NB4 (cell line): ENCODE measurements around the gene ADCY10.

Source experiments
- DNase-seq: peaks from one replicate; pipeline ENCODE4 v3.0.0; 2010; ENCODE audit warnings: low read depth
- H3K4me3 ChIP-seq: one replicate; pipeline ENCODE4 v1.5.1; 2011; ENCODE audit warnings: mild to moderate bottlenecking, low read depth, low read length, moderate library complexity
- MYC ChIP-seq: IDR thresholded peaks from 2 replicates; pipeline ENCODE4 v1.6.1; 2011; ENCODE audit warnings: low read depth, low read length
- POLR2A ChIP-seq: IDR thresholded peaks from 2 replicates; pipeline ENCODE4 v1.6.1; 2011; ENCODE audit warnings: mild to moderate bottlenecking; ENCODE audit not compliant: insufficient read length; ENCODE audit errors: extremely low read depth
- TF ChIP-seq, protein P1 (sequence below): IDR thresholded peaks from one replicate; pipeline ENCODE4 v1.5.1; 2012; ENCODE audit warnings: low read depth, low read length
- TF ChIP-seq, protein P2 (sequence below): IDR thresholded peaks from 2 replicates; pipeline ENCODE4 v1.6.1; 2011; ENCODE audit warnings: low read depth, low read length

ADCY10 gene, protein sequence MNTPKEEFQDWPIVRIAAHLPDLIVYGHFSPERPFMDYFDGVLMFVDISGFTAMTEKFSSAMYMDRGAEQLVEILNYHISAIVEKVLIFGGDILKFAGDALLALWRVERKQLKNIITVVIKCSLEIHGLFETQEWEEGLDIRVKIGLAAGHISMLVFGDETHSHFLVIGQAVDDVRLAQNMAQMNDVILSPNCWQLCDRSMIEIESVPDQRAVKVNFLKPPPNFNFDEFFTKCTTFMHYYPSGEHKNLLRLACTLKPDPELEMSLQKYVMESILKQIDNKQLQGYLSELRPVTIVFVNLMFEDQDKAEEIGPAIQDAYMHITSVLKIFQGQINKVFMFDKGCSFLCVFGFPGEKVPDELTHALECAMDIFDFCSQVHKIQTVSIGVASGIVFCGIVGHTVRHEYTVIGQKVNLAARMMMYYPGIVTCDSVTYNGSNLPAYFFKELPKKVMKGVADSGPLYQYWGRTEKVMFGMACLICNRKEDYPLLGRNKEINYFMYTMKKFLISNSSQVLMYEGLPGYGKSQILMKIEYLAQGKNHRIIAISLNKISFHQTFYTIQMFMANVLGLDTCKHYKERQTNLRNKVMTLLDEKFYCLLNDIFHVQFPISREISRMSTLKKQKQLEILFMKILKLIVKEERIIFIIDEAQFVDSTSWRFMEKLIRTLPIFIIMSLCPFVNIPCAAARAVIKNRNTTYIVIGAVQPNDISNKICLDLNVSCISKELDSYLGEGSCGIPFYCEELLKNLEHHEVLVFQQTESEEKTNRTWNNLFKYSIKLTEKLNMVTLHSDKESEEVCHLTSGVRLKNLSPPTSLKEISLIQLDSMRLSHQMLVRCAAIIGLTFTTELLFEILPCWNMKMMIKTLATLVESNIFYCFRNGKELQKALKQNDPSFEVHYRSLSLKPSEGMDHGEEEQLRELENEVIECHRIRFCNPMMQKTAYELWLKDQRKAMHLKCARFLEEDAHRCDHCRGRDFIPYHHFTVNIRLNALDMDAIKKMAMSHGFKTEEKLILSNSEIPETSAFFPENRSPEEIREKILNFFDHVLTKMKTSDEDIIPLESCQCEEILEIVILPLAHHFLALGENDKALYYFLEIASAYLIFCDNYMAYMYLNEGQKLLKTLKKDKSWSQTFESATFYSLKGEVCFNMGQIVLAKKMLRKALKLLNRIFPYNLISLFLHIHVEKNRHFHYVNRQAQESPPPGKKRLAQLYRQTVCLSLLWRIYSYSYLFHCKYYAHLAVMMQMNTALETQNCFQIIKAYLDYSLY (N-terminal part only)

DNA sequence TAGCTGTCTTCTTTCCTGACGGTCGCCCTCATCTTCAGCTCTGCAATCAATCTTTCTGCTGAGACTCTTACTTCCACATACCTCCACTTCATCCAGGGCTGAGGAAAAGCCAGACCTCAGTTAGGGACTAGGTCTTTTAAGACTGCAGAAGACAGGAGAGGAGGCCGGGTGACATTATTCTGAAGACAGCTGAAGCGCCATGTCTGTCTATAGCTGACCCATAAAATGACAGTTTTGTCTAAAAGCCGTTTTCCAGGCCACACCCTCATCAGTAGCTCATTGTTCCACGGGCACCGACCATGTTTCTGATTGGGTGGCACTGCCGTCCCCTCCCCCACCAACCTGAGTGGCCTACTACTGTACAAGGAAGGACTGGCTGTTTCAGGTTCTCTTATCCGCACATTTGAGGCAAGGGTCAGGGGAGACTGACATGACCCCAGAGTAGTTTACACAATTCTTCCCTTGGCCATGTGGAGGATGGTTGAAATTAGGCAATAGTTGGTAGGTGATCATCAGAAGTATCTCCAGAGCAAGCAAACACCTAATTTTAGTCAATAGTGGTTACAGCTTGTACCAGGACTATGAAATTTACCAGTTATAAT is at the start of gene ADCY10:
ADCY10 (minus strand) TSS at position 240 of the 602 bp plus-strand sequence. CDS start 8,994 bp downstream, outside the sequence.
- DNase-seq = no peak
- TF ChIP-seq POLR2A (no peak), MYC (no peak)
- TF ChIP-seq, protein P1, sequence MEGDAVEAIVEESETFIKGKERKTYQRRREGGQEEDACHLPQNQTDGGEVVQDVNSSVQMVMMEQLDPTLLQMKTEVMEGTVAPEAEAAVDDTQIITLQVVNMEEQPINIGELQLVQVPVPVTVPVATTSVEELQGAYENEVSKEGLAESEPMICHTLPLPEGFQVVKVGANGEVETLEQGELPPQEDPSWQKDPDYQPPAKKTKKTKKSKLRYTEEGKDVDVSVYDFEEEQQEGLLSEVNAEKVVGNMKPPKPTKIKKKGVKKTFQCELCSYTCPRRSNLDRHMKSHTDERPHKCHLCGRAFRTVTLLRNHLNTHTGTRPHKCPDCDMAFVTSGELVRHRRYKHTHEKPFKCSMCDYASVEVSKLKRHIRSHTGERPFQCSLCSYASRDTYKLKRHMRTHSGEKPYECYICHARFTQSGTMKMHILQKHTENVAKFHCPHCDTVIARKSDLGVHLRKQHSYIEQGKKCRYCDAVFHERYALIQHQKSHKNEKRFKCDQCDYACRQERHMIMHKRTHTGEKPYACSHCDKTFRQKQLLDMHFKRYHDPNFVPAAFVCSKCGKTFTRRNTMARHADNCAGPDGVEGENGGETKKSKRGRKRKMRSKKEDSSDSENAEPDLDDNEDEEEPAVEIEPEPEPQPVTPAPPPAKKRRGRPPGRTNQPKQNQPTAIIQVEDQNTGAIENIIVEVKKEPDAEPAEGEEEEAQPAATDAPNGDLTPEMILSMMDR = no peak
- TF ChIP-seq, protein P2, sequence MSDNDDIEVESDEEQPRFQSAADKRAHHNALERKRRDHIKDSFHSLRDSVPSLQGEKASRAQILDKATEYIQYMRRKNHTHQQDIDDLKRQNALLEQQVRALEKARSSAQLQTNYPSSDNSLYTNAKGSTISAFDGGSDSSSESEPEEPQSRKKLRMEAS = no peak
- no peak within 1 kb of the TSS for H3K4me3 ChIP-seq

DNA sequence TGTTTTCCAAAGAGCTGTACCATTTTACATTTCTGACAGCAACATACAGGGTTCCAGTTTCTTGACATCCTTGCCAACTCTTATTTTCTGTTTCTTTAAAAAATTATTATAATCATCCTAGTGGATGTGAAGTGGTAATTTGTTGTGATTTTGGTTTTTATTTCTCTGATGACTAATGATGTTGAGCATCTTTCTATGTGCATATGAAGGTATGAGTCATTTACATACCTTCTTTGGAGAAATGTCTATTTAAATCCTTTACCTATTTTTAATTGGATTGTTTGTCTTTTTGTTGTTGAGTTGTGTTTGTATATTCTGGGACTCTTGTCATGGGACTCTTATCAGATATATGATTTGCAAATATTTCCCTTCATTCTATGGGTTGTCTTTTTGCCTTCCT is 43.8 kb upstream of the ADCY10 start:
- no peak for DNase-seq
- TF ChIP-seq, protein P1 = no peak
- TF ChIP-seq MYC = no peak
- TF ChIP-seq POLR2A = no peak
- TF ChIP-seq, protein P2 = no peak

DNA sequence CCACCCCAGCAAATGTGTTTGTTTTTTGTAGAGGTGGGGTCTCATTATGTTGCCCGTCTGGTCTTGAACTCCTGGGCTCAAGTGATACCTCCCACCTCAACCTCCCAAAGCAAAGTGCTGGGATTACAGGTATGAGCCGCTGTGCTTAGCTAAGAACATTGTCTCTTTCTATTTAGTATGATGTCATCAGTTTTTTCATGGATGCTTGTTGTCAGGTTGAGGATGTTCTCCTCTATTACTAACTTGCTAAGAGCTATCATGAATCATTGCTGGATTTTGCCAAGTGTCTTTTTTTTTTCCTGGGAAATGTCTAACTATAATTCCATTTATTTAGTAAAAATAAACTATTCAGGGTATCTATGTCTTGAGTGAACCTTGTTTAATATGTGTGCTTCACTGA is 42.0 kb upstream of the ADCY10 start:
- no peak overlapping the region for H3K4me3 ChIP-seq
- DNase-seq = no peak
- TF ChIP-seq, protein P1 = no peak
- TF ChIP-seq MYC (no peak), POLR2A (no peak)
- TF ChIP-seq, protein P2 = no peak

More for the DNA sequence above, 43.8 kb upstream of the ADCY10 start:
- H3K4me3 ChIP-seq = no peak overlapping the region

DNA sequence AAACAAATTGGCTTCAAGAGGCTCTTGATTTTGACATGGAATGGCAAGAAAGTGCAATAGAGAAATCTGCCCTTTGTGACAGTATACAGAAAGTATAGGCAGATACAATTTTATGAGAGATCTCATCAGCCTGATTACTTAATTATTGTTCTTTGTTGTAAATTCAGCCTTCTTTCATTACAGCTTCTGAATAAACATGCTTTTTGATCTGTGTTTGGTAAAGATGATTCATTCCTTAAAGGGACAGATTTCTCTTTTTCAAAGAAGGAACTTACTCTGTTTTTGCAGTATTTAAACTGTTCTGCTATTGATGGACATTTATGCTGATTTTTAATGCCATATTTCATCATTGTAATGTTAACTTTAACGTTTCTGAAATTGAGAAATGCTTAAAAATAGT is 36.6 kb upstream of the ADCY10 start:
- no peak overlapping the region for H3K4me3 ChIP-seq
- no peak for DNase-seq
- TF ChIP-seq MYC (no peak), POLR2A (no peak)
- TF ChIP-seq, protein P1 = no peak
- TF ChIP-seq, protein P2 = no peak

DNA sequence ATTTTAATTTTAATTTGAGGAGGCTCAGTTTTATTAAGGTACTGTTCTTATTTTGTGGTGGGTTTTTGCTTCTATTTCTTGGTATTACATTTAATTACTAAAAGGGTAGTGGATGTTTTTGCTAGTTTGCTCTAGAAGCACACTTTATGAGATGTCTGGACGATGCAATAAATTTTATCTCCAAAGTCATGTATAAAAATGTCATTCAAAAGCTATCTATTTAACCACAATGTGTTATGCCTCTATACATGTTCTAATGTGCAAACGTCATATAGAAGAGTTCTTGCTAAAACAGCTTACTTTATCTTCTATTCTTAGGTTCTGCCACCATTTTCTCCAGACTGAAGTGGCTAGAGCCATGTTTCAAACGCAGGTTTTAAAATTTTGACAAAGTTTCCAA is 35.9 kb upstream of the ADCY10 start:
- TF ChIP-seq MYC = no peak
- TF ChIP-seq, protein P1 = no peak
- TF ChIP-seq, protein P2 = no peak
- DNase-seq = no peak
- H3K4me3 ChIP-seq = no peak overlapping the region
